Epithelial cell of prostate (primary cell): ENCODE results near the gene SLC4A3.
"Not testable (repeated sequence)": the region's sequence is repeated elsewhere in the genome, so short reads cannot be mapped to it uniquely, and the experiment has no call there.

Source experiments
- DNase-seq: peaks from one replicate; pipeline ENCODE4 v3.0.0-alpha.2; 2011; ENCODE audit warnings: low read depth, low spot score
- H3K27ac ChIP-seq: fragments of 450-650 bp; 2 replicates; pipeline ENCODE4 v1.5.1; 2017; ENCODE audit warnings: mild to moderate bottlenecking

SLC4A3 gene

DNA sequence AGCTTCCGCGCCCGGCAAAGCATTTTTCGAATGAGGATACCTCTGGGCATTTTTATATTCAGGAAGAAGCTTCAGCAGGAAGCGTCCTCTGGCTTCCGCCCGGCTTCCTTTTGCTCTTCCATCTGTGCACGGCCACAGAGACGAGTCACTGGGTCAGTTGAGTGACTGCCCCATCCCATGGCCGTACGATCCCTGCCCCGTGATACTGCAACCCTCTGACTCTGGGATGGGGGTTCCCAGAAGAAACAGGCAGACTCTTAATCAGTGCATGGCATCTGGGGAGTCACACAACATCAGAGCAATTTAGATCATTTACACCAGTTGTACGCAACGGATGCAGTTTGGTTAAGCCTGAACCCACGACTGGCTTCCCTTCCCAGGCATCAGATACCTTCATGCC is 40.9 kb downstream of the SLC4A3 start:
- no peak overlapping the region for H3K27ac ChIP-seq
- no peak for DNase-seq

DNA sequence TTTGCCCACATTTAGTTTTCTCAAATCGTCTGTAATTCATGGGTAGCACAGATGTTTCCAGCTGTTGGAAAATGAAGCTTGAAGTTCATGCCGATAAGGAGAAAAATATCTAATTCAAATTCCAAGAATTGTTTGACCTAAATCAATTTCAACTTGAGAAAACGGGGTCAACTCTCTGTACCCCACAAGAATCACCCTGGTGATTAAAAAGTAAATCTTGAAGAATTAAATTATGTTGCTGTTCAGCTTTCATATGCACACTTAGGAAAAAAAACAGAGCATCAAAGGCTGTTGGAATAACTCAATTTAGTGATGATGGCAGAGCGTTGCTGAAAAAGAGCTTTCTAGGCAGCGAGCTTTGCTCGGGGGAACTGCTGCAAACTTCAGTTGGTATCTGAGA is 43.0 kb downstream of the SLC4A3 start:
- H3K27ac ChIP-seq: no peak overlapping the region
- DNase-seq: no peak

DNA sequence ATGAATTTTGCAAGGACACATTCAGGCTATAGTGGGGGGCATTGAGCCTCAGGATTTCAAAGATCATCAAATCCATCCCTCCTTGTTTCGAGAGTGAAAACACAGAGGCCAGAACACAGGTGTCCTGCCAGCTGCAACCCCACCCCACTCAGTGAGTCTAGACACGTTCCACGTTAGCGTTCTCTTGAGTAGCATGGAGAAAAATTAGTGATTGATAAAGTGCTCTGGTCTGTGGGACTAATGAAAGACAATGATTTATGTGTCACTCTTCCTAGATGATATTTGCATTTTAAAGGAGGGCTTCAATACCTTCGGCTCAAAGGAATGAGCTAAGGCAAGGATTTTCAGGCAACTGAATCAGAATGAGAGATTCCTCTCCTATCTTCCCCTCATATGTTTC is 43.8 kb downstream of the SLC4A3 start:
- no peak overlapping the region for H3K27ac ChIP-seq
- DNase-seq: no peak

DNA sequence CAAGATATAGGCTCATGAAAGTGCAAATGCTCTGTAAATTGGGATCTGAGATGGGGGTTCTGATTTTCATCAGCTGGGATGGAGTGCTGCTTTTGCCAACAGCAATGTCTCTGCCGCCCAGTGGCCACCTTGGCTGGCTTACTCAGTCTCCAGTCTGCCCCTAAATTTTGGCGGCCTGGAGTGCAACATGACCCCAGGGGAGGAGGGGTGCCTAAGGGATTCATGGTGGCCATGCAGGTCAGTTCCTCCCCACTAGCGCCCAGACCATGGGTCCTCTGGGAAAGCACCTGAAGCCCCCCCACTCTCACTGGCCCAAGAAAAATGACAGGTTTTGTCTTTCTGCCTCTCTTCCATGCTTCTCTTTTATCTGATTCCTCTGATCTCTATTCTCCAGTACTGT is 45.0 kb downstream of the SLC4A3 start:
- DNase-seq: no peak
- no peak overlapping the region for H3K27ac ChIP-seq

DNA sequence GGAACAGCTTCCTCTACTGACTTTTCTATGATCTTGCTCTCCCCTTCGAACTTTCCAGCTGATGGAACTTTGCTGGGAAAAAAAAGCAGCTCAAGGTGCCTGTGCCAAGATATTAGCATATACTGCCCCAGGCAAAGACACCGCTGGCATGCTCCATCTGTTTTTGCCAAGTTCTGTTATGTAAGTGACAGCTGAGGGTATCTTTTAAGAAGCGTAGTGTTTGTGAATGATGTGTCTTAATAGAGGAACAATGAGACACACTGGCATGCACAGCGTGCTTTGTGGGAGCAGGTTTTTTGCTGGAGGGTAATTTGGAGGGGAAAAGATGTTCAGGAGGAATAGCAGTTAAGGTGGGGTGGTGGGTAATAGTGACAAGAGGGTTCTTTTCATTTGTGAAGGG is 47.8 kb downstream of the SLC4A3 start:
- no peak for DNase-seq

DNA sequence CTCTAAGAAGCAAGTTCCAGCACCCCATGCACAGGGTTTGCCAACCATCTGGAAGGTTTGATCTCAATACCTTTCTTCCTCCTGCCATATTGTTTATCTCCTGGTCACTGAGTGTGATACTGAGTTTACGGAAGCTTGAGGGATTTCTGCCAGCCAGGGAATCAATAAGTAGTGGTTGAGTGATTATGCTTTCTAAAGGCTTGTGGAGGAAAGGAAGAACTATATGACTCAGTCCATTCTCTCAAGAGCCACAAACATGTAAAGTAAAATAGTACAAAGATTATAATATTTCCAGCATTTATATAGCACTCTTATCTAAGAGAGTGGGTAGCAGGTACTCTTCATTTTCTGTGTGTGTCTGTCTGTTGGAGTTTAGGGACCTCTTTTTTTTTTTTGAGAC is 49.2 kb downstream of the SLC4A3 start:
- no peak for DNase-seq
- H3K27ac ChIP-seq: no peak overlapping the region

More for the DNA sequence above, 47.8 kb downstream of the SLC4A3 start:
- no peak overlapping the region for H3K27ac ChIP-seq

DNA sequence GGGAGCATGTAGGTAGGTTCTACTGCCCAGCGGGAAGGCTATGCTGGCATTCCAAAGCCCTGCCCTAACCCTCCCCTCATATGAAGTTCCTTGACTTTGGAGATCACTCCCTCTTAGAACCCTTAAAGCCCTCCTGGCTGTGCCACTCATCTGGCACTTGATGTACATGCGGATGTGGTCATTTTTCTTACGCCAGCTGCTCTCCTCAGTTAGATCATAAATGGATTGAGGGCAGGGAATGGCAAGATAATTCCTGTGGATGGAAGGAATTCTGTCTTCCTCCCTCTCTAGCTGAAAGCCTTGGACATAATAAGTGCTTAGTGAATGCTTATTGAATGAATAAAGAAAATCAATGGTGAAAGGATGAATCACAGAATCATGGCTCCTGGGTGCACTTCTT is 51.6 kb downstream of the SLC4A3 start:
- DNase-seq: no peak
- H3K27ac ChIP-seq: peak overlapping the region; percentile 26

DNA sequence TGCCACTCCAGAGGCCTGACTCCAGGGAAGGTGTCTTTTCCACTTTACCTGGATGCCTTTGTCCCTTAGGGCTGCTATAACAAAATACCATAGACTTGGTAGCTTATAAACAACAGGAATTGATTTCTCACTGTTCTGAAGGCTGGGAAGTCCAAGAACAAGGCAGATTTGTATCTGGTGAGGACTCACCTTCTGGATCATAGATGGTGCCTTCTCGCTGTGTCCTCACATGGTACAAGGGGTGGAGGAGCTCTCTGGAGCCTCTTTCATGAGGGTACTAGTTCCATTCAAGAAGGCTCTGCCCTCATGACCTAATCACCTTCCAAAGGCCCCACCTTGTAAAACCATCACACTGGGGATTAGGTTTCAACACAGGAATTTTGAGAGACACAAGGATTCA is 52.1 kb downstream of the SLC4A3 start:
- no peak for DNase-seq
- peak overlapping the region; percentile 26 for H3K27ac ChIP-seq

DNA sequence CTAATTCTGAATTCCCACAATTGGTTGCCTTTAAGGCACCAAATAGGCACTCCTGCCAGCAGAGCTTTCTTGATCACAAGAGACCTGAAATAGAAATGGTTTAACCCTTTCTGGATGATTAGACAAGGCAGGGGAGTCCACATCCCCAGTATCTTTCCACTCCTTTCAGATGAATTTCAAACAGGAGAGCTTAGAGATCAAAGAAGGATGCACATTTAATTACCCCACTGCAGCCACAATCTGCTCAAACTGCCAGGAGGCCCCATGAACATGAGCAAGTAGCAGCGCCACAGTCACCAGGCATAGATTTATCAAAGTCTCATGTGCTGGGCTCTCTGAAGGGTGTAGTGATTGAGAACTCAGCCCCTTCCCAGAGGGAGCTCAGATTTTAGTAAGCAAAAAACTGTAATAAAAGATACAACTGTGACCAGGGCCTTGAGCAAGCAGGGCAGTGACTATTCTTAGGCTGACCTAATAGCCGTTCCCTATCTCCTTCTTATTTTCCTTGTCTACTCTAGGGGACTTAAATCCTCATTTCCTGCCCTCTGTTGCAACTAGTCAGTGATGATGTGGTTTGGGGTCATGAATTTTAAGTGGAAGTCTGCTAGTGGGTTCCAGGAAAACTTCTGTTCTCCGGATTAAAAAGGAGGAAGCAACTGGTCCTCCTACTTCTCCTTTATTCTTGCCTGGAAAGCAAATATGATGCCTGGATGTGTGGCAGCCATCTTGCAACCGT is 53.7 kb downstream of the SLC4A3 start:
- no peak for DNase-seq
- peak overlapping the region; percentile 66 for H3K27ac ChIP-seq

DNA sequence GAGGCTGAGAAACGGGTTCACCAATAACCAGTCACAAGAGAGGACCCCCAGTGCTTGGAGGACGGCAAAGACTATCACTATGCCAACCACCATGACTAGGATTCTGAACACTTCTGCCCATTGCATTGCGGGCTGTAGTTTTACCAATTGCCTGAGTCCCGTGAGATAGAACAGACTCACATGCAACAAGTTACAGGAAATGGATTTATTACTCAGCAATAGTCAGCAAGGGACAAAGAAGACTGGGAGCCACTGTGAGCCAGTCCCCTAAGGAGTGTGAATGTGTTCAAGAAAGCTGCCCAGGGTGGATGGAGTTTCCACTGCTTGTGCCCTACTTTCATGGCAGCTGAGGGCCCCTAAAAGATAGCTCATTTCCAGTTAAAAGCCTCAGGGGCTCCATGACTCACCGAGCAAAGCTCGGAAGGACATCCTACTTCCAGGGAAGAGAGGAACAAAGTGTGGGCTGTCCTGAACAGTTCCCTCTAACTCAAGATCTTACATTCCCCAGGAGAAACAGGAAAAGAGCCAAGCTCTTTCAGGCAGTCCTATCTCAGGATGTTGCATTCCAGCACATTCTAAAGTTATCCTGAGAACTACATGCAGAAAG is 54.4 kb downstream of the SLC4A3 start:
- H3K27ac ChIP-seq: peak overlapping the region; percentile 66
- DNase-seq: no peak

DNA sequence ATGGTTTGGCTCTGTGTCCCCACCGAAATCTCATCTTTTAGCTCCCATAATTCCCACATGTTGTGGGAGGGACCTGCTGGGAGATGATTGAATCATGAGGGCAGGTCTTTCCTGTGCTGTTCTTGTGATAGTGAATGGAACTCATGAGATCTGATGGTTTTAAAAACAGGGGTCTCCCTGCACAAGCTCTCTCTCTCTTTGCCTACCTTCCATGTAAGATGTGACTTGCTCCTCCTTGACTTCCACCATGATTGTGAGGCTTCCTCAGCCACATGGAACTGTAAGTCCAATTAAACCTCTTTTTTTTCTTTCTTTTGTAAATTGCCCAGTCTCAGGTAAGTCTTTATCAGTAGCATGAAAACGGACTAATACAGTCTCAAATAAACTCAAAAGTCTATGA is 56.0 kb downstream of the SLC4A3 start:
- peak overlapping the region; percentile 99 for H3K27ac ChIP-seq
- DNase-seq: not testable (repeated sequence)

DNA sequence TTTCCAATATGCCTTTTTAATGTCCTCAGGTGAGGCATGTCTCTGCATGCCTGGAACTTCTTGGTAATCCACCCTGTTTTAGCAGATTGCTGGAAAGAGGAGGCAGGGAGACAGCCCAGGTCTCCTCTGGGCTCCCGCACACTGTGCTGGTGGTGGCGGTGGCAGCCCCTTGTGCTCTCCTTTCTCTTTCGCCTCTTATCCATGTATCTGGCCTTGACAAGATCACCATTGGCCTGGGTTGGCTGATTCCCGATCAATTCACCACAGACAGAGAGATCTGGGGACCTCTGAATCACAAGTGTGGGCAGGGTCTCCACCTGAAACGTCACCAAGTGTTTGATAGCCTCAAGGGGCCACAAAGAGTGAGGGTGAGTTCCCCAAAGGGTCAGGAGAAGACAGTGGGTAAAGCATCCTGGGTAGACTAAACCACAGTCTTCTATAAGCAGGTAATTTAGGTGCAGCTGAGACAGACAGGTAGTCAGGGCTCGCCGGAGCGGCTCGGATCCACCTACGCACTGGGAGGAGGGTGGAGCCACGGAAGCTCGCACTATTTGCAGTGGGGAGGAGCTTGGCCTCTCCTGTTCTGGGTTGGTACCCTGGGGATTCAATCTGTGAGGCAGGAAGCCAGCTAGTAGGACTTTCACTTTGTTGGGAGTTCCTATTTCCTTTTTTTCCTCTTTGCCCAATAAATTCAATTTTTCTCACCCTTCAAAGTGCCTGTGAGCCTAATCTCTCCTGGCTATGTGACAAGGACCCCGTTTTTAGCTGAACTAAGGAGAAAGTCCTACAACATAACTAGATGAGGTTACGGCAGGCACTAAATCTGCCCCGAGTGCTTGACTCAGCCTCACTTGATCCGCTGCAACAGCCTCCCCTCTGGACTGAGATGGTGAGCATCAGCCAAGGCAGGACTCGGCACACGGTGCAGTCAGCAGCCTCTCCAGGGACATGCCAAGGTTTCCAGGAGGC is 57.6 kb downstream of the SLC4A3 start:
- peak overlapping the region; percentile 99 for H3K27ac ChIP-seq
- DNase-seq: peak; percentile 86

DNA sequence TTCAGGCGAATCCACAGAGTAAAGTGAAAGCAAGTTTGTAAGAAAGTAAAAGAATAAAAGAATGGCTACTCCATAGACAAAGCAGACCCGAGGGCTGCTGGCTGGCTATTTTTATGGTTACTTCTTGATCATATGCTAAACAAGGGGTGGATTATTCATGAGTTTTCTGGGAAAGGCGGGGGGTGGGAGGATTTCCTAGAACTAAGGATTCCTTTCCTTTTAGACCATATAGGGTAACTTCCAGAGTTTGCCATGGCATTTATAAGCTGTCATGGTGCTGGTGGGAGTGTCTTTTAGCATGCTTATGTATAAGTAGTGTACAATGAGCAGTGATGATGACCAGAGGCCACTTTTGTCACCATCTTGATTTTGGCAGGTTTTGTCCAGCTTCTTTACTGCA is 59.8 kb downstream of the SLC4A3 start:
- no peak for DNase-seq
- peak overlapping the region; percentile 99 for H3K27ac ChIP-seq

DNA sequence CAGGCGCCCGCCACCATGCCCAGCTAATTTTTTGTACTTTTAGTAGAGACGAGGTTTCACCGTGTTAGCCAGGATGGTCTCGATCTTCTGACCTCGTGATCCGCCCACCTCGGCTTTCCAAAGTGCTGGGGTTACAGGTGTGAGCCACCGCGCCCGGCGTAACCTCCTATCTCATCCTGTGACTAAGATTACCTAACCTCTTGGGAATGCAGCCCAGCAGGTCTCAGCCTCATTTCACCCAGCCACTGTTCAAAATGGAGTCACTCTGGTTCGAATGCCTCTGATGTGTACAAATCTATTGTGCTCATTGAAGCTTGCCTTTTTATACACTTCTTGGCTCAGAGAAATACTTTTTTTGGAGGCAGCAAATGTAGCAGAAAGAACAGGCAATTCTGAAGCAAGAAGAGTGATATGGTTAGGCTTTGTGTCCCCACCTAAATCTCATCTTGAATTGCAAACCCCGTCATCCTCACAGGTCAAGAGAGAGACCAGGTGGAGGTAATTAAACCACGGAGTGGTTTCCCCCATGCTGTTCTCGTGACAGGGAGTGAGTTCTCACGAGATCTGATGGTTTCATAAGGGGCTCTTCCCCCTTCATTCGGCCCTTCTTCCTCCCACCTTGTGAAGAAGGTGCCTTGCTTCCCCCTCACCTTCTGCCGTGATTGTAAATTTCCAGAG is 60.6 kb downstream of the SLC4A3 start:
- no peak for DNase-seq
- peak overlapping the region; percentile 99 for H3K27ac ChIP-seq

DNA sequence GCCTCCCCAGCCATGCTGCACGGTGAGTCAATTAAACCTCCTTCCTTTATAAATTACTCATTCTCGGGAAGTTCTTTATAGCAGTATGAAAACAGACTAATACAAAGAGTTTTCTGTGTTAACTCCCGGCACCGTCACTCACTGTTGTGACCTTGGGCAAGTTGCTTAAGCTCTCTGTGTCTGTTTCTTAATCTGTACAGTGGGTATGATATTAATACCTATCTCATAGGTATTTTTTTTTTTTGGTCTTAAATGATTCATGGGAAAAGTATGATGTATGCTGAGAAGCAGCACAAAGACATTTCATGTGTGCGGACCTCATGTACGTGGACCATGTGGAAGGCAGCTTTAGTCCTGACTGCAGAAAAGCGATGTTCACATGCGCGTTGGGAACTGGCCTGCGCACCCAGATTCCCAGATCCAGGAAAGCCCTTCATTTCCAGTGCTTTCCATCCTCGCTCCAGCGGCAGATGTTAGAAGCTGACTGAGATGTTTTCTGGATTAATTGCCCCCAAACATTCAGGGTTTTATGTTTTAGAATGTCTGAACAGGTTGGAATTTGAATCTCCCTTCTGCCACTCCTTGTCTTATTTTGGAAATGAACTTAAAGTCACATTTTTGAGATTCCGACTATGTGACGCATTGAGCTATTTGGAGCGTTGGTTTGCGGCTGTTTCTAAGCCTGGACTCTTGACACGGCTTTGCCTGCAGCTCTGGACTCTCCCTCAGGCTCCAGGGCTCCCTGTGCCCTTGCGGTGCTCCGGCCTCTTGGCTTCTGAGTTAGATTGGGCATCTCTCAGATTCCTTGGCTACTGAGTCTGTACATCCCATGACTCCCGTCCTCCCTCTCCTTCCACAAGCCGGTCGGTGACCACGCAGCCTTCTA is 61.4 kb downstream of the SLC4A3 start:
- DNase-seq: peak; percentile 89
- peak overlapping the region; percentile 99 for H3K27ac ChIP-seq

DNA sequence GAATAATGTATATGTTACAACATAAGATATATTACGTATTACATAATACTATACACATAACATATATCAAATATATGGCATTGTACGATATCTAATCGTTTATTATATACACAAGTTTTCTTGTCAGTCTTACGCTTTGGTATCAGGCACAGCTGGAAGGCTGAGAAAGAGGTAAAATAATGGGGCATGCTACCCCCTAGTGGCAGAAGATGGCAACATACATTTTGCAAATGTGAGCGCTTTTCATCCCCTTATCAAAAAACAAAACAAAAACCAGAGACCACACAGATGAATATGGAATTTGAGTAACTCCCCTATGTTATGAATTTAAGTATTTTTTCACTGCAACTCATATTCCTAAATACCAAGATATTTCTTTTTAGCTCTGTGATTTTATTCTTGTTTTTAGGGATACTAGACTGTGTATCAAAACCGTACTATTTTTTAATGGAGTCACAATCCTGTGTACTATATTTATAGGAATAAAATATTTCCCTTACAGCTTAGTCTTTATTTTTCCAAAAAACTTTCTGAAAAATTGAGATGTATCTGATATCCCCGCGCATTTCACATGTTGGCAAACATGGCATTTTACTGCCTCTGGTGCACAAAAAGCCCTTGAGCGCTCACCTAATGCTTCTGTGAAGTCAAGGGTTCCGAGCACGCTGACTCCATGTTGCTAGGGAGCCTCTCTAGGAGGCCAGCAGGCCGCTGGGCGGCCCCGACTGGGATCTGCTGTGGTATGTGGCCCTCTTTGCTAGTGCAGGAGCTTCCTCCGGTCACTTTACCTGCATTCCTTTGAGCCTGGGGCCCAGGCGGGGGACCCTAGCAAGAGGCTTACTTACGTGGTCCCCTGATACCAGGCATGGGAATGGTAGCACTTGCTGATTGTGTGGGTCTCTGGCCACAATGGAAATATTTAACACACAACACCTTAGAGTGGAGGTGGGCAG is 62.5 kb downstream of the SLC4A3 start:
- no peak for DNase-seq
- peak overlapping the region; percentile 99 for H3K27ac ChIP-seq

DNA sequence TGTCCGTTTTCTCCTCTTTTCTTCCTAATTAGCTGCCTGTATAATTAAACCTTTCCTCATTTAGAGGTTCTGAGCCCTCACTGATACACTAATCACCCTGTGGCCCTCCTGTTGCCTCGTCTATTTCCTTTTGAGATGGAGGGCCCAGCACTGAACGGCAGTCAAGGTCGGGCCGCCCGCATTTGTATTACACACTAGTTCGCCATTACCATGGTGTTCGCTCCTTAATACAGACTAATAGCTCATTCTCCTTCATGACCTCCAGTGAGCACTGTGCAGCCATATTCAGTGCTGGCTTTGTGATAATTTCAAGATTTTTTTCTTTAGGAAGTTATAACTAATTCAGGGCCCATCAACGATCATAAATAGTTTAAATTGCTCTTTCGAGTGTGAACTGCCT is 64.1 kb downstream of the SLC4A3 start:
- no peak for DNase-seq
- H3K27ac ChIP-seq: no peak overlapping the region
